HL-60 (cell line): ENCODE data around the gene CISD1.

Source experiments
- DNase-seq, 2 experiments: peaks; one replicate each; pipeline ENCODE4 v3.0.0-alpha.2; 2010 to 2020; ENCODE audit warnings: low read depth in 1 of 2, low spot score in 1 of 2
- H3K27ac ChIP-seq: fragments of 250-450 bp; sonication (Bioruptor Pico); replicated peaks from 2 replicates; pipeline ENCODE4 v1.5.1; 2020; ENCODE audit warnings: mild to moderate bottlenecking, moderate library complexity
- H3K27me3 ChIP-seq: fragments of 250-450 bp; sonication (Bioruptor Pico); 2 replicates; pipeline ENCODE4 v1.5.1; 2021; ENCODE audit warnings: mild to moderate bottlenecking, moderate library complexity; ENCODE audit not compliant: insufficient read depth, poor library complexity, severe bottlenecking
- H3K4me3 ChIP-seq: replicated peaks from 2 replicates; pipeline ENCODE4 v1.5.1; 2011; ENCODE audit warnings: mild to moderate bottlenecking, control low read depth, low read length; ENCODE audit not compliant: insufficient read depth
- CTCF ChIP-seq: IDR thresholded peaks from one replicate; pipeline ENCODE4 v1.5.1; 2011; ENCODE audit warnings: low read length, control low read depth, inconsistent platforms; ENCODE audit not compliant: insufficient read depth
- GABPA ChIP-seq: IDR thresholded peaks from 2 replicates; pipeline ENCODE4 v1.6.1; 2012; ENCODE audit warnings: low read depth
- POLR2AphosphoS5 ChIP-seq: IDR thresholded peaks from 2 replicates; pipeline ENCODE4 v1.6.1; 2012; ENCODE audit warnings: low read depth
- SPI1 ChIP-seq: IDR thresholded peaks from 2 replicates; pipeline ENCODE4 v1.6.1; 2012; ENCODE audit warnings: low read depth, mild to moderate bottlenecking, borderline replicate concordance
- TF ChIP-seq, protein P1 (sequence below): IDR thresholded peaks from 2 replicates; pipeline ENCODE4 v1.6.1; 2012; ENCODE audit warnings: low read depth; ENCODE audit not compliant: insufficient replicate concordance

CISD1 gene

DNA sequence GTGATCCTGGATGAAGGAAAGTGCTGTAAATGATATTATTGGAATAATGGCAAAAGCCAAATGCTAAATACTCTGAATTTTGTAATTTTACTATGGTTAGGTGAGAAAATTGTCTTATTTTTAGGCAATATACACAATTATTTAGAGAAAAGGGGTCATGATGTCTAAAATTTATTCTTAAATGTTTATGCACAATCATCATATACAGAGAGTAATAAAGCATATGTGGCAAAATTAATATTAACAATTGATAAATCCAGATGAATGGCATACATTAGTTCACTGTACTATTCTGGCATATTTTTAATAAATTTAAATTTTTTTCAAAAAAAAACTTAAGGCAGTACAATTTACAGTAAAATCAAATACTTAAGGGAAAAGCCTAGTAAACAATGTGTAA lies 8.6 kb upstream of the CISD1 start:
- DNase-seq: no peak
- no peak overlapping the region for H3K27ac ChIP-seq
- no peaks in the 10 kb centered on the region for H3K27me3 ChIP-seq
- H3K4me3 ChIP-seq: no peak overlapping the region
- no peak for TF ChIP-seq CTCF
- TF ChIP-seq GABPA: no peak
- TF ChIP-seq POLR2AphosphoS5: no peak
- TF ChIP-seq, protein P1, sequence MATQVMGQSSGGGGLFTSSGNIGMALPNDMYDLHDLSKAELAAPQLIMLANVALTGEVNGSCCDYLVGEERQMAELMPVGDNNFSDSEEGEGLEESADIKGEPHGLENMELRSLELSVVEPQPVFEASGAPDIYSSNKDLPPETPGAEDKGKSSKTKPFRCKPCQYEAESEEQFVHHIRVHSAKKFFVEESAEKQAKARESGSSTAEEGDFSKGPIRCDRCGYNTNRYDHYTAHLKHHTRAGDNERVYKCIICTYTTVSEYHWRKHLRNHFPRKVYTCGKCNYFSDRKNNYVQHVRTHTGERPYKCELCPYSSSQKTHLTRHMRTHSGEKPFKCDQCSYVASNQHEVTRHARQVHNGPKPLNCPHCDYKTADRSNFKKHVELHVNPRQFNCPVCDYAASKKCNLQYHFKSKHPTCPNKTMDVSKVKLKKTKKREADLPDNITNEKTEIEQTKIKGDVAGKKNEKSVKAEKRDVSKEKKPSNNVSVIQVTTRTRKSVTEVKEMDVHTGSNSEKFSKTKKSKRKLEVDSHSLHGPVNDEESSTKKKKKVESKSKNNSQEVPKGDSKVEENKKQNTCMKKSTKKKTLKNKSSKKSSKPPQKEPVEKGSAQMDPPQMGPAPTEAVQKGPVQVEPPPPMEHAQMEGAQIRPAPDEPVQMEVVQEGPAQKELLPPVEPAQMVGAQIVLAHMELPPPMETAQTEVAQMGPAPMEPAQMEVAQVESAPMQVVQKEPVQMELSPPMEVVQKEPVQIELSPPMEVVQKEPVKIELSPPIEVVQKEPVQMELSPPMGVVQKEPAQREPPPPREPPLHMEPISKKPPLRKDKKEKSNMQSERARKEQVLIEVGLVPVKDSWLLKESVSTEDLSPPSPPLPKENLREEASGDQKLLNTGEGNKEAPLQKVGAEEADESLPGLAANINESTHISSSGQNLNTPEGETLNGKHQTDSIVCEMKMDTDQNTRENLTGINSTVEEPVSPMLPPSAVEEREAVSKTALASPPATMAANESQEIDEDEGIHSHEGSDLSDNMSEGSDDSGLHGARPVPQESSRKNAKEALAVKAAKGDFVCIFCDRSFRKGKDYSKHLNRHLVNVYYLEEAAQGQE: no peak
- TF ChIP-seq SPI1: no peak

DNA sequence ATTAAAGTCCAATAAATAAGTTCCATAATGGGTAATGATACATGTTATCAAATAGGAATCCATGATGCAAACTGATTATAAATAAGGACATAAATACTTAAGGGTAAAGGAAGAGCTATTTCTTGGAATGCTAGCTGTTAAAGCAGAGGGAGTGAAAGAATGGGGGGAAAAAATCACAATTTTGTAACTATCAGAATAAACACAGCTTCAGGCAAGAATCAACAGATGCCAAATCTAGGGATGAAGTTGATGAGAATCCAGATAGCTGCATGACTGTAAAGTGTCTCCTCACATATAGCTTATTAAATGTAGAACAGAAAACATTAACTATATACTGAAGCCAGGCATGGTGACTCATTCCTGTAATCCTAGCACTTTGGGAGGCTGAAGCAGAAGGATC lies 6.2 kb upstream of the CISD1 start:
- no peak for DNase-seq
- no peak overlapping the region for H3K27ac ChIP-seq
- TF ChIP-seq SPI1 (no peak), GABPA (no peak), CTCF (no peak), POLR2AphosphoS5 (no peak)
- TF ChIP-seq, protein P1: no peak
- no peaks in the 10 kb centered on the region for H3K27me3 ChIP-seq
- H3K4me3 ChIP-seq: no peak overlapping the region

DNA sequence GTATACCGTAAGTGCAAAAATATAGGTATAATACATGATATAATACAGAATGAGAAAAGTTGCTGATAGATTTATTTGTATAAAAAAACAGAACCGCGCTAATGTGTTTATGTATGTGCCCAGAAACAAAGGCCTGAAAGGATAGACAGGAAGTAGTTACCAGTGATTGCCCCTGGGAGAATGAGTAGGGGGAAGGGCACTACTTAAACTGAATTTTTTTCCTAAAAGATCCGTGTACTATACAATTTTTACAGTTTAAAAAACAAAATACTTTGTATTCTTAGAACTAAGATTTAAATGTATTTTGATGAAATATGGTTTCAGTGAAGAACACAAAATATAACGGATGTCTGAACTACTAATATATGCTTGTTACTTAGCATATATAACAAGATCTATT lies 4.2 kb upstream of the CISD1 start:
- TF ChIP-seq SPI1: peak; percentile 52
- TF ChIP-seq, protein P1: no peak
- peak overlapping the region; percentile 96 for H3K27ac ChIP-seq
- H3K4me3 ChIP-seq: no peak overlapping the region
- H3K27me3 ChIP-seq: no peaks in the 10 kb centered on the region
- DNase-seq: no peak

GRCh38 chr10:58265249-58265648 lies 3.7 kb upstream of the CISD1 start:
- no peak for DNase-seq
- Histone ChIP-seq H3K27me3 (no peaks in the 10 kb centered on the region), H3K27ac (peak overlapping the region; percentile 96), H3K4me3 (peak overlapping the region; percentile 83; the same call in 1 of the 2 replicates)
- no peak for TF ChIP-seq SPI1
- TF ChIP-seq, protein P1: no peak
- TF ChIP-seq POLR2AphosphoS5: no peak
- TF ChIP-seq GABPA: no peak
- no peak for TF ChIP-seq CTCF
